IMR-90 (cell line): Measurements from ENCODE around the gene OSMR. TPM values are rescaled to one million over a fixed set of nuclear protein-coding genes. Genes with fewer than 3 reads are reported as not detected.

Source experiments
- ATAC-seq: fragments of 200-7000 bp; cut with Tn5 transposase; 2 replicates; pipeline ENCODE4 v1.9.1; 2020; ENCODE audit warnings: low read depth, mild to moderate bottlenecking, moderate library complexity
- BruUV-seq: library from RNA; stranded (reverse); fragments of 400-500 nt; replicated peaks from 2 replicates; lab custom pipeline; 2021; lab: Mats Ljungman, UMichigan
- CTCF ChIA-PET: fragments of 300-600 bp; formaldehyde crosslinking; extraction: SDS; loops from one replicate; lab custom pipeline; 2021; ENCODE audit warnings: antibody characterized with exemption; lab: Yijun Ruan, JAX
- POLR2A ChIA-PET: fragments of 300-600 bp; sonication (Branson Sonifier 250); formaldehyde crosslinking; loops from one replicate; lab custom pipeline; 2022; ENCODE audit warnings: antibody characterized with exemption; ENCODE audit not compliant: unreplicated experiment; lab: Charles Lee
- DNase-seq: peaks from one replicate; pipeline ENCODE4 v3.0.0; 2013
- H2AFZ ChIP-seq: replicated peaks from 2 replicates; pipeline ENCODE3; 2013; ENCODE audit warnings: low read length, mild to moderate bottlenecking; ENCODE audit not compliant: poor library complexity
- H2AK5ac ChIP-seq: 2 replicates; pipeline ENCODE4 v1.6.1; 2013; ENCODE audit warnings: low read depth, low read length, inconsistent platforms
- H2AK9ac ChIP-seq: replicated peaks from 2 replicates; pipeline ENCODE3; 2013; ENCODE audit warnings: mild to moderate bottlenecking, low read depth, low read length, moderate library complexity; ENCODE audit not compliant: poor library complexity
- H2BK120ac ChIP-seq: 2 replicates; pipeline ENCODE4 v1.6.1; 2013; ENCODE audit warnings: low read depth, low read length, inconsistent platforms
- H2BK15ac ChIP-seq: 3 replicates; pipeline ENCODE4 v1.6.1; 2013; ENCODE audit warnings: low read depth, low read length, inconsistent platforms
- H2BK20ac ChIP-seq: 2 replicates; pipeline ENCODE4 v1.6.1; 2013; ENCODE audit warnings: low read depth, mild to moderate bottlenecking, inconsistent platforms, low read length, moderate library complexity
- H2BK5ac ChIP-seq: 2 replicates; pipeline ENCODE4 v1.6.1; 2013; ENCODE audit warnings: mild to moderate bottlenecking, low read depth, low read length, inconsistent platforms; ENCODE audit not compliant: poor library complexity, severe bottlenecking
- H3K14ac ChIP-seq: replicated peaks from 2 replicates; pipeline ENCODE4 v1.6.1; 2013; ENCODE audit warnings: low read depth, low read length, inconsistent platforms
- H3K18ac ChIP-seq: 2 replicates; pipeline ENCODE4 v1.6.1; 2013; ENCODE audit warnings: low read depth, low read length, control low read depth
- H3K23ac ChIP-seq: 2 replicates; pipeline ENCODE4 v1.6.1; 2013; ENCODE audit warnings: low read depth, low read length, inconsistent platforms
- H3K27ac ChIP-seq: 2 replicates; pipeline ENCODE4 v1.5.1; 2013; ENCODE audit warnings: mild to moderate bottlenecking, control low read depth, low read length; ENCODE audit not compliant: insufficient read depth
- H3K27me3 ChIP-seq: 2 replicates; pipeline ENCODE4 v1.6.1; 2013; ENCODE audit warnings: low read length; ENCODE audit not compliant: control insufficient read depth, insufficient read depth
- H3K36me3 ChIP-seq: 2 replicates; pipeline ENCODE4 v1.6.1; 2013; ENCODE audit warnings: low read length, mixed read lengths; ENCODE audit not compliant: control insufficient read depth, insufficient read depth
- H3K4ac ChIP-seq: 2 replicates; pipeline ENCODE4 v1.6.1; 2013; ENCODE audit warnings: low read depth, low read length, inconsistent platforms
- H3K4me1 ChIP-seq: 2 replicates; pipeline ENCODE4 v1.6.1; 2013; ENCODE audit warnings: low read length, mixed read lengths; ENCODE audit not compliant: control insufficient read depth, insufficient read depth
- H3K4me2 ChIP-seq: 2 replicates; pipeline ENCODE4 v1.6.1; 2013; ENCODE audit warnings: low read depth, mild to moderate bottlenecking, control low read depth, low read length, moderate library complexity
- H3K4me3 ChIP-seq: 2 replicates; pipeline ENCODE4 v1.5.1; 2013; ENCODE audit warnings: low read depth, mild to moderate bottlenecking, control low read depth, low read length, moderate library complexity; ENCODE audit not compliant: insufficient read depth
- H3K56ac ChIP-seq: 2 replicates; pipeline ENCODE4 v1.6.1; 2013; ENCODE audit warnings: low read length, inconsistent platforms; ENCODE audit not compliant: insufficient read depth; ENCODE audit errors: extremely low read depth
- H3K79me1 ChIP-seq, 2 experiments: 2 replicates each; pipeline ENCODE4 v1.6.1; 2013; ENCODE audit warnings: low read length in 2 of 2, inconsistent platforms in 1 of 2, low read depth in 1 of 2
- H3K9ac ChIP-seq: 2 replicates; pipeline ENCODE4 v1.6.1; 2013; ENCODE audit warnings: low read depth, low read length, control low read depth
- H3K9me1 ChIP-seq: 2 replicates; pipeline ENCODE4 v1.6.1; 2013; ENCODE audit warnings: low read length, inconsistent platforms; ENCODE audit not compliant: insufficient read depth
- H3K9me3 ChIP-seq: 2 replicates; pipeline ENCODE4 v1.6.1; 2013; ENCODE audit warnings: low read length; ENCODE audit not compliant: control insufficient read depth, insufficient read depth
- H4K20me1 ChIP-seq: 2 replicates; pipeline ENCODE4 v1.6.1; 2013; ENCODE audit warnings: low read length, inconsistent platforms; ENCODE audit not compliant: insufficient read depth
- H4K5ac ChIP-seq: 2 replicates; pipeline ENCODE4 v1.6.1; 2013; ENCODE audit warnings: mild to moderate bottlenecking, low read depth, low read length, control low read depth
- H4K8ac ChIP-seq, 2 experiments: 2 replicates each; pipeline ENCODE4 v1.6.1; 2013; ENCODE audit warnings: low read depth in 2 of 2, low read length in 2 of 2, control low read depth in 1 of 2, inconsistent platforms in 1 of 2
- H4K91ac ChIP-seq: 2 replicates; pipeline ENCODE4 v1.6.1; 2013; ENCODE audit warnings: low read depth, low read length, inconsistent platforms; ENCODE audit not compliant: insufficient read depth
- BHLHE40 ChIP-seq: fragments of 150-350 bp; IDR thresholded peaks from 2 replicates; pipeline ENCODE4 v1.6.1; 2016; ENCODE audit warnings: mild to moderate bottlenecking, low read depth, low read length
- CEBPB ChIP-seq: IDR thresholded peaks from 2 replicates; pipeline ENCODE4 v1.6.1; 2012; ENCODE audit warnings: low read depth, low read length, improper control_type of control experiment
- CHD1 ChIP-seq: IDR thresholded peaks from 2 replicates; pipeline ENCODE4 v1.6.1; 2012; ENCODE audit warnings: low read depth, low read length, improper control_type of control experiment
- CTCF ChIP-seq: conservative IDR thresholded peaks from 2 replicates; pipeline ENCODE4 v1.5.1; 2012; ENCODE audit warnings: mild to moderate bottlenecking, low read depth, low read length, improper control_type of control experiment
- ELK1 ChIP-seq: fragments of 150-350 bp; IDR thresholded peaks from 2 replicates; pipeline ENCODE4 v1.6.1; 2016; ENCODE audit warnings: low read depth, mild to moderate bottlenecking, low read length, moderate library complexity, borderline replicate concordance
- FOS ChIP-seq: fragments of 150-350 bp; IDR thresholded peaks from 2 replicates; pipeline ENCODE4 v1.6.1; 2016; ENCODE audit warnings: low read depth, low read length
- MAFK ChIP-seq: IDR thresholded peaks from 2 replicates; pipeline ENCODE4 v1.6.1; 2012; ENCODE audit warnings: low read depth, low read length, improper control_type of control experiment
- MAZ ChIP-seq: IDR thresholded peaks from 2 replicates; pipeline ENCODE4 v1.6.1; 2012; ENCODE audit warnings: low read depth, mild to moderate bottlenecking, low read length, improper control_type of control experiment, moderate library complexity, borderline replicate concordance
- MXI1 ChIP-seq: IDR thresholded peaks from 2 replicates; pipeline ENCODE4 v1.6.1; 2012; ENCODE audit warnings: low read depth, mild to moderate bottlenecking, low read length, moderate library complexity, borderline replicate concordance
- NFE2L2 ChIP-seq: fragments of 150-350 bp; IDR thresholded peaks from 2 replicates; pipeline ENCODE4 v1.6.1; 2016; ENCODE audit warnings: low read depth, mild to moderate bottlenecking, low read length
- POLR2A ChIP-seq: IDR thresholded peaks from 2 replicates; pipeline ENCODE4 v1.6.1; 2012; ENCODE audit warnings: mild to moderate bottlenecking, low read depth, low read length
- RAD21 ChIP-seq: IDR thresholded peaks from 2 replicates; pipeline ENCODE4 v1.6.1; 2012; ENCODE audit warnings: low read length, improper control_type of control experiment
- RCOR1 ChIP-seq: IDR thresholded peaks from 2 replicates; pipeline ENCODE4 v1.6.1; 2012; ENCODE audit warnings: mild to moderate bottlenecking, low read length, improper control_type of control experiment; ENCODE audit not compliant: insufficient replicate concordance
- RFX5 ChIP-seq: IDR thresholded peaks from 2 replicates; pipeline ENCODE4 v1.8.0; 2012; ENCODE audit warnings: low read depth, mild to moderate bottlenecking, low read length, moderate library complexity
- SMC3 ChIP-seq: fragments of 150-350 bp; IDR thresholded peaks from 2 replicates; pipeline ENCODE4 v1.6.1; 2016; ENCODE audit warnings: low read depth, mild to moderate bottlenecking, antibody characterized with exemption, low read length, moderate library complexity
- USF2 ChIP-seq: fragments of 150-350 bp; IDR thresholded peaks from 2 replicates; pipeline ENCODE4 v1.6.1; 2017; ENCODE audit warnings: mild to moderate bottlenecking, antibody characterized with exemption, low read length, low read depth
- WGBS, 2 experiments: methylation state at CpG; one replicate each; pipeline versions ENCODE4 v1.1.5 to v1.1.7; 2013; ENCODE audit warnings: missing lambda C conversion rate in 2 of 2; ENCODE audit not compliant: insufficient read length in 1 of 2; ENCODE audit errors: extremely low coverage in 2 of 2; 5-methylcytosine and 5-hydroxymethylcytosine counted together
- dilution Hi-C: fragments of 300-500 bp; cut with HindIII; formaldehyde crosslinking; loops from one replicate; pipeline ENCODE4 v1.14.3; 2018; ENCODE audit warnings: low sequenced_read_pairs; ENCODE audit not compliant: unreplicated experiment
- in situ Hi-C: fragments of 300-500 bp; cut with MboI; formaldehyde crosslinking; loops from 3 replicates; pipeline ENCODE4 v1.14.3; 2019; ENCODE audit warnings: low sequenced_read_pairs, inconsistent platforms, mixed read lengths
- intact Hi-C: fragments of 100-400 bp; cut with micrococcal nuclease; formaldehyde crosslinking; loops from 2 replicates; pipeline ENCODE4 v1.10.0; 2022
- polyA plus RNA-seq, 3 experiments: library from polyadenylated mRNA; depleted of rRNA; stranded (reverse); fragments of >200 nt; gene quantifications; 2 replicates each; pipeline ENCODE4 v1.2.3, GENCODE V29; 2012; ENCODE audit warnings: low replicate concordance in 1 of 3
- total RNA-seq: library from RNA; depleted of rRNA; stranded (reverse); fragments of >200 nt; gene quantifications from 2 replicates; pipeline ENCODE4 v1.2.3, GENCODE V29; 2012

OSMR gene
- total and polyA plus RNA-seq, 2 of the 4 experiments (the other 2 are of a cell fraction), result 41.6 to 48.7 TPM

GRCh38 chr5:38883842-38884241 lies 38.0 kb downstream of the OSMR start:
- intact Hi-C loops (no loop called here), in situ Hi-C loops (no loop called here), dilution Hi-C loops (no loop called here)
- no peak overlapping the region for H2BK15ac ChIP-seq
- peaks cover 28% of the 10 kb centered on the region for H3K9me1 ChIP-seq
- no peak overlapping the region for H3K27ac ChIP-seq
- H3K9me3 ChIP-seq, result no peaks in the 10 kb centered on the region
- H3K4me1 ChIP-seq, result no peaks in the 10 kb centered on the region
- peaks cover 68% of the 10 kb centered on the region for H3K36me3 ChIP-seq
- TF ChIP-seq FOS (no peak), MXI1 (no peak), CEBPB (no peak), MAFK (no peak), ELK1 (no peak), USF2 (no peak), BHLHE40 (no peak), RFX5 (no peak), RCOR1 (no peak), SMC3 (no peak), MAZ (no peak), CTCF (no peak), RAD21 (no peak), CHD1 (no peak), NFE2L2 (no peak), POLR2A (no peak)
- H4K8ac ChIP-seq, result no peak overlapping the region
- CTCF ChIA-PET, result interaction anchor here (1.1 kb wide), 1 partner anchor 20 kb away, joined by 4 read pairs; no protein-coding TSS in a partner anchor
- no peak overlapping the region for H3K4me3 ChIP-seq
- no peak overlapping the region for H3K9ac ChIP-seq
- peaks cover 20% of the 10 kb centered on the region; the same call in 1 of the 2 replicates for H4K20me1 ChIP-seq
- WGBS, 2 experiments, result no CpG with 5 or more reads among the region's 3 CpGs
- no peak overlapping the region for H3K23ac ChIP-seq
- no peak overlapping the region for H3K18ac ChIP-seq
- H3K27me3 ChIP-seq, result no peaks in the 10 kb centered on the region
- H3K4me2 ChIP-seq, result no peak overlapping the region
- H3K14ac ChIP-seq, result no peak overlapping the region
- H2AK9ac ChIP-seq, result no peak overlapping the region
- no peak overlapping the region for H4K5ac ChIP-seq
- H3K56ac ChIP-seq, result no peak overlapping the region
- H2AFZ ChIP-seq, result no peak overlapping the region
- no peak overlapping the region for H2BK5ac ChIP-seq
- H2BK20ac ChIP-seq, result no peak overlapping the region
- ATAC-seq, result no peak
- peaks cover 29 to 52% of the 10 kb centered on the region in 2 experiments for H3K79me1 ChIP-seq
- H3K4ac ChIP-seq, result no peak overlapping the region
- no peak overlapping the region for H2BK120ac ChIP-seq
- H2AK5ac ChIP-seq, result no peak overlapping the region
- no TSS peak for BruUV-seq
- POLR2A ChIA-PET, result no interaction called here
- no peak for DNase-seq
- H4K91ac ChIP-seq, result no peak overlapping the region
